GM12878 (cell line): ENCODE measurements around the gene NCOA4. TPM values are rescaled to one million over a fixed set of nuclear protein-coding genes. Genes with fewer than 3 reads are reported as not detected.
"Not testable (repeated sequence)": the region's sequence is repeated elsewhere in the genome, so short reads cannot be mapped to it uniquely, and the experiment has no call there.

Source experiments
- ATAC-seq: fragments of 200-7000 bp; cut with Tn5 transposase; 3 replicates; pipeline ENCODE4 v1.9.1; 2020; ENCODE audit warnings: mild to moderate bottlenecking, moderate library complexity
- BruUV-seq: library from RNA; stranded (reverse); fragments of 400-500 nt; replicated peaks from 2 replicates; lab custom pipeline; 2021; lab: Mats Ljungman, UMichigan
- CTCF ChIA-PET: fragments of 300-600 bp; sonication (Branson Sonifier 250); formaldehyde crosslinking; extraction: SDS; loops from one replicate; lab custom pipeline; 2021; ENCODE audit warnings: inconsistent platforms; lab: Yijun Ruan, JAX
- POLR2A ChIA-PET: fragments of 350-600 bp; formaldehyde crosslinking; extraction: SDS; loops from one replicate; lab custom pipeline; 2021; ENCODE audit warnings: inconsistent platforms; lab: Charles Lee
- RAD21 ChIA-PET: fragments of 300-600 bp; sonication (Branson Sonifier 250); formaldehyde crosslinking; loops from one replicate; lab custom pipeline; 2023; ENCODE audit warnings: antibody characterized with exemption; ENCODE audit not compliant: unreplicated experiment; lab: Charles Lee
- SMC1A ChIA-PET: fragments of 300-600 bp; sonication (Branson Sonifier 250); formaldehyde crosslinking; loops from one replicate; lab custom pipeline; 2023; ENCODE audit not compliant: unreplicated experiment, uncharacterized antibody; lab: Charles Lee
- DNase-seq: peaks from one replicate; pipeline ENCODE4 v3.0.0-alpha.2; 2011; ENCODE audit warnings: low read depth, low spot score
- FAIRE-seq: peaks from 3 replicates; lab custom pipeline; 2011; peaks lifted over from hg19 to GRCh38; lab: Jason Lieb, UNC
- H2AFZ ChIP-seq: 2 replicates; pipeline ENCODE4 v1.6.0; 2011; ENCODE audit warnings: low read depth, low read length, control low read depth; ENCODE audit not compliant: control insufficient read depth
- H3K27ac ChIP-seq: 2 replicates; pipeline ENCODE4 v1.5.1; 2011; ENCODE audit warnings: control low read depth; ENCODE audit not compliant: control insufficient read depth, insufficient read depth
- H3K27me3 ChIP-seq, 2 experiments: replicated peaks in 1 of 2; 2 replicates each; pipeline versions ENCODE4 v1.6.0 to v1.6.1; 2011; ENCODE audit warnings: low read length in 1 of 2; ENCODE audit not compliant: control insufficient read depth in 2 of 2, insufficient read depth in 2 of 2
- H3K36me3 ChIP-seq, 2 experiments: 2 replicates each; pipeline ENCODE4 v1.5.1; 2011; ENCODE audit warnings: low read length in 1 of 2; ENCODE audit not compliant: control insufficient read depth in 2 of 2, insufficient read depth in 2 of 2
- H3K4me1 ChIP-seq: 2 replicates; pipeline ENCODE4 v1.6.1; 2011; ENCODE audit warnings: mild to moderate bottlenecking, low read length, moderate library complexity, mixed read lengths; ENCODE audit not compliant: control insufficient read depth, insufficient read depth
- H3K4me2 ChIP-seq: 2 replicates; pipeline ENCODE4 v1.6.0; 2011; ENCODE audit warnings: control low read depth; ENCODE audit not compliant: control insufficient read depth, insufficient read depth
- H3K4me3 ChIP-seq: fragments of 200-600 bp; sonication (generic); 2 replicates; pipeline ENCODE4 v1.5.1; 2016
- H3K79me2 ChIP-seq: 2 replicates; pipeline ENCODE4 v1.6.0; 2011; ENCODE audit warnings: low read length; ENCODE audit not compliant: control insufficient read depth, insufficient read depth
- H3K9ac ChIP-seq: 2 replicates; pipeline ENCODE4 v1.8.0; 2011; ENCODE audit warnings: low read length, control low read depth, mixed read lengths; ENCODE audit not compliant: control insufficient read depth, insufficient read depth
- H3K9me3 ChIP-seq: replicated peaks from 3 replicates; pipeline ENCODE4 v1.5.1; 2011; ENCODE audit warnings: mild to moderate bottlenecking, low read length; ENCODE audit not compliant: control insufficient read depth, insufficient read depth
- H4K20me1 ChIP-seq: 2 replicates; pipeline ENCODE4 v1.6.0; 2011; ENCODE audit not compliant: control insufficient read depth, insufficient read depth
- BCL3 ChIP-seq: IDR thresholded peaks from 2 replicates; pipeline ENCODE4 v1.6.1; 2011; ENCODE audit warnings: borderline replicate concordance, low read depth, mild to moderate bottlenecking, moderate library complexity, low read length; ENCODE audit not compliant: insufficient read depth, poor library complexity, severe bottlenecking
- CEBPB ChIP-seq, 2 experiments: fragments of 150-350 bp in 1 of 2; IDR thresholded peaks; 2 replicates each; pipeline ENCODE4 v1.6.1; 2012 to 2014; ENCODE audit warnings: low read depth in 2 of 2, low read length in 2 of 2, borderline replicate concordance in 1 of 2, inconsistent platforms in 1 of 2
- MTA3 ChIP-seq: IDR thresholded peaks from 2 replicates; pipeline ENCODE4 v1.6.1; 2012; ENCODE audit warnings: low read length, inconsistent platforms, borderline replicate concordance
- NR2C1 ChIP-seq: fragments of 450-650 bp; IDR thresholded peaks from 2 replicates; pipeline ENCODE4 v1.6.1; 2017; ENCODE audit warnings: antibody characterized with exemption, mild to moderate bottlenecking, moderate library complexity
- PAX8 ChIP-seq: fragments of 450-650 bp; IDR thresholded peaks from 2 replicates; pipeline ENCODE4 v1.6.1; 2017; ENCODE audit warnings: mild to moderate bottlenecking, moderate library complexity
- TCF12 ChIP-seq: IDR thresholded peaks from 2 replicates; pipeline ENCODE4 v1.6.1; 2011; ENCODE audit warnings: low read depth, mild to moderate bottlenecking, low read length
- ZBTB4 ChIP-seq: fragments of 450-650 bp; formaldehyde crosslinking; IDR thresholded peaks from 2 replicates; pipeline ENCODE4 v1.4.0; 2022; ENCODE audit warnings: mild to moderate bottlenecking, moderate library complexity
- WGBS: methylation state at CpG from one replicate; pipeline ENCODE4 v1.1.6; 2016; ENCODE audit warnings: low lambda C conversion rate; ENCODE audit not compliant: insufficient replicate concordance, insufficient coverage; ENCODE audit errors: missing lambda C conversion rate; 5-methylcytosine and 5-hydroxymethylcytosine counted together
- in situ Hi-C: fragments of 300-500 bp; cut with MboI; formaldehyde crosslinking; loops from 9 replicates; pipeline ENCODE4 v1.14.3; 2018; ENCODE audit warnings: mixed read lengths
- intact Hi-C: fragments of 100-400 bp; cut with micrococcal nuclease; formaldehyde crosslinking; loops from one replicate; pipeline ENCODE4 v1.14.2; 2022; ENCODE audit not compliant: unreplicated experiment
- polyA plus RNA-seq, 11 experiments: library from polyadenylated mRNA; depleted of rRNA in 4 of 11; unstranded in 6 of 11; stranded (reverse) in 5 of 11; fragments of >200 nt; fragmentation: Nextera tagmentation in 4 of 11; fragmentation: Illumina TruSeq in 1 of 11; extraction: Ambion mirVana in 4 of 11; extraction: Trizol in 1 of 11; gene quantifications; 1 replicate in 1 of 11; 2 replicates in 10 of 11; pipeline versions ENCODE4 v1.2.1 to v1.2.3, GENCODE V29; 2011 to 2016; ENCODE audit warnings: inconsistent platforms in 2 of 11, missing spikeins in 2 of 11, low read depth in 1 of 11
- total RNA-seq, 4 experiments: library from RNA; depleted of rRNA in 3 of 4; stranded (reverse); fragments of >200 nt in 3 of 4; fragmentation: Illumina TruSeq in 1 of 4; extraction: Trizol in 1 of 4; gene quantifications; 2 replicates each; pipeline versions ENCODE4 v1.2.1 to v1.2.3, GENCODE V29; 2013 to 2021

NCOA4 gene
- total and polyA plus RNA-seq, 10 of the 15 experiments (the other 5 are each of a cell fraction or from before 2014, with no cell fraction given) = 57.5 to 119 (median 100) TPM

- ChIA-PET RAD21 (no interaction called here), POLR2A (interaction anchor here (1.0 kb wide), 1 partner anchor 16 kb away, joined by 3 read pairs; no protein-coding TSS in a partner anchor), SMC1A (interaction anchor here (1.8 kb wide), 1 partner anchor 23 kb away, joined by 4 read pairs; no protein-coding TSS in a partner anchor), CTCF (interaction anchor here (1.2 to 1.5 kb wide), 2 partner anchors 16 to 21 kb away, joined by 3 to 5 read pairs; no protein-coding TSS in a partner anchor)
- Histone ChIP-seq H3K4me1 (no peaks in the 10 kb centered on the region), H2AFZ (no peak overlapping the region), H3K9ac (no peak overlapping the region), H3K36me3 (peaks cover 6 to 17% of the 10 kb centered on the region in 2 experiments), H3K79me2 (no peaks in the 10 kb centered on the region), H3K4me3 (no peak overlapping the region), H4K20me1 (no peaks in the 10 kb centered on the region), H3K27ac (no peak overlapping the region), H3K27me3 (no peaks in the 10 kb centered on the region), H3K4me2 (no peak overlapping the region), H3K9me3 (peaks cover 2% of the 10 kb centered on the region; the same call in 1 of the 3 replicates)
- no peak for FAIRE-seq
- intact Hi-C loops = no loop called here
- WGBS = 99% methylated on average over 9 of the region's 9 CpGs
- no TSS peak for BruUV-seq
- TF ChIP-seq NR2C1 (no peak), MTA3 (no peak), CEBPB (IDR thresholded peaks at IDR 0.05; ENCODE audit: borderline replicate concordance in 1 of 2, low read depth in 2 of 2, low read length in 2 of 2) (no peak), BCL3 (no peak), PAX8 (no peak), ZBTB4 (CRISPR knock-in tag) (no peak), TCF12 (no peak)
- no peak for DNase-seq
- in situ Hi-C loops = no loop called here
- no peak for ATAC-seq
These were observed 27.3 kb downstream of the NCOA4 start for GRCh38 chr10:46002916-46003693.

GRCh38 chr10:46002189-46002687 is 28.2 kb downstream of the NCOA4 start:
- RAD21 ChIA-PET, FAIRE-seq, H3K27me3 ChIP-seq, H3K27ac ChIP-seq, H4K20me1 ChIP-seq, DNase-seq, H3K4me2 ChIP-seq, H3K9me3 ChIP-seq, H3K79me2 ChIP-seq, H3K4me1 ChIP-seq, intact Hi-C loops, ATAC-seq, in situ Hi-C loops, H2AFZ ChIP-seq, BruUV-seq, H3K9ac ChIP-seq, H3K4me3 ChIP-seq: not testable (repeated sequence)
- peaks cover 6 to 19% of the 10 kb centered on the region in 2 experiments; a peak in 2 of 4 replicates for H3K36me3 ChIP-seq
- ChIA-PET POLR2A (interaction anchor here (1.0 kb wide), 1 partner anchor 17 kb away, joined by 3 read pairs; no protein-coding TSS in a partner anchor), SMC1A (interaction anchor here (0.7 kb wide), 2 partner anchors 75 to 284 kb away, joined by 3 read pairs; no protein-coding TSS in a partner anchor), CTCF (interaction anchor here (1.5 to 2.2 kb wide), 3 partner anchors 8 to 27 kb away, joined by 3 to 5 read pairs (median 4); no protein-coding TSS in a partner anchor)
- 84% methylated on average over 7 of the region's 7 CpGs for WGBS
